Epidermal melanocyte (primary cell): Measurements from ENCODE around the gene CHKA.
"Not testable (repeated sequence)": the region's sequence is repeated elsewhere in the genome, so short reads cannot be mapped to it uniquely, and the experiment has no call there.

Source experiments
- DNase-seq: peaks from one replicate; pipeline ENCODE4 v3.0.0; 2011; ENCODE audit warnings: low spot score; ENCODE audit not compliant: insufficient read length

Gene CHKA

GRCh38 chr11:68116126-68116525 is 5.1 kb downstream of the CHKA start:
- no peak for DNase-seq

DNA sequence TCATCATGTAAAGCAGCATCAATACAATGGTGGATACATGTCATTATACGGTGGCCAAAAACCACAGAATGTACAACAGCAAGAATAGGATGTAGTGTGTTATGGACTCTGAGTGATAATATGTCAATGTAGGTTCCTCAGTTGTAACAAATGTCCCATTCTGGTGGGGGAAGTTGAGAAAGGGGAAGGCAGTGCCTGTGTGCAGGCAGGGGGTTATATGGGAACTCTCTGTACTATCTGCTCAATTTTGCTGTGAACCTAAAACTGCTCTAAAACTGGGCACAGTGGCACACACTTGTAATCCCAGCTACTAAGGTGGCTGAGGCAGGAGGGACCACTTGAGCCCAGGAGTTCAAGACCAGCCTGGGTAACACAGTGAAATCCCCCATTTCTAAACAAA is 5.9 kb downstream of the CHKA start:
- DNase-seq = no peak

DNA sequence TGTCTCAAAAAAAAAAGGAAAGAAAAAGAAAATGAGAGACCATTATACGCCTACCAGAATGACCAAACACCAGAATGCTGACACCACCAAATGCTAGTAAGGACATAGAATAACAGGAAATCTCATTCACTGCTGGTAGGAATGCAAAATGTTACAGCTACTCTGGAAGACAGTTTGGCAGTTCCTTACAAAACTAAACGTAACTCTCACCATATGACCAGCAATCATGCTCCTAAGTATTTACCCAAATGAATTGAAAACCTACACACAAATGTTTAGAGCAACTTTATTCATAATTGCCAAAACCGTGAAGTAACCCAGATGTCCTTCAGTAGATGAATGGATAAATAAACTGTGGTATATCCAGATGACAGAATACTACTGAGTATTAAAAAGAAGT is 7.2 kb downstream of the CHKA start:
- no peak for DNase-seq

DNA sequence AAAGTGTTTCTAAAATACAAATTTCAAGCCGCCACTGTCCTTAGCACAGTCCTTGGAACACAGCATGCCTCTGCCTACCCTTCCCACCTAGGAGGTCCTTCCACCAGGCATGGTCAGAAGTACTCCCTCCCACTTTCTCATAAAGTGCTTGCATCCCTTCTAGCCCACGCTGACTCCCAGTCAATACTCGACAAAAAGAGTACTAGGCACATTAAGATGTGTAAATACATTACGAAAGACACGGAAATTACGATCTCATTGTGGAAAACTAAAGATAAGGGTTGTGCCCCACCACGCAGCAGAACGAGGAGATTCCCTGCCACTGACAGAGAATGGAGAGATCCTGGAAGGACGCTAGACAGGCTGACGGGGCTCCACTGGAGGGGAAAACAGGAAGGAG is 13.5 kb downstream of the CHKA start:
- DNase-seq = no peak

DNA sequence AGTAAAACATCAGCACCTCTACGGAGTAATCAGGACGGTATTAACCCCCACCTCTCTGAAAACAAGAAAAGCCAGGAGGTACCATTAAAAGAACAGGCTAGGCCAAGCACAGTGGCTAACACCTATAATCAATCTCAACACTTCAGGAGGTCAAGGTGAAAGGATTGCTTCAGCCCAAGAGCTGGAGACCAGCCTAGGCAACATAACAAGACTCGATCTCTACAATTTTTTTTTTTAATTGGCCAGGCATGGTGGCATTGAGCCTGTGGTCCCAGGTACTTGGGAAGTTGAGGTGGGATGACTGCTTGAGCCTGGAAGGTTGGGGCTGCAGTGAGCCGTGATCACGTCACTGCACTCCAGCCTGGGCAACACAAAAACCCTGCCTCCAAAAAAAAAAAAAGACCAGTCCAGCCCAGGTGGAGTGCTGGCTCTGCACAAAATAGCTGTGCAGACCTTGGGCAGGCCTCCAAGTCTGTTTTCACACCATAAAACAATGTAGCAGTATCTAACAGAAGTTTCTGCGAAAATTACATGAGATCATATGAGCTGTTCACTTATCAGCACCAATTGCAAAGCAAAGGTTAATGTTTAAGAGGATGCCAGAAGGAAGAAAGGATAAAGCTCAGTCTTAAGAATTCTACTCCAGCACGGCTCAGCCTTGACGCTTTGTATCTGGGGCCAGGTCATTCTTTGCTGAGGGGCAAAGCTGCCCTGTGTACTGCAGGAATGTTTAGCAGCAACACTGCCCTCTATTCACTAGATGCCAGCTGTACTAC is 14.8 kb downstream of the CHKA start:
- DNase-seq = no peak

DNA sequence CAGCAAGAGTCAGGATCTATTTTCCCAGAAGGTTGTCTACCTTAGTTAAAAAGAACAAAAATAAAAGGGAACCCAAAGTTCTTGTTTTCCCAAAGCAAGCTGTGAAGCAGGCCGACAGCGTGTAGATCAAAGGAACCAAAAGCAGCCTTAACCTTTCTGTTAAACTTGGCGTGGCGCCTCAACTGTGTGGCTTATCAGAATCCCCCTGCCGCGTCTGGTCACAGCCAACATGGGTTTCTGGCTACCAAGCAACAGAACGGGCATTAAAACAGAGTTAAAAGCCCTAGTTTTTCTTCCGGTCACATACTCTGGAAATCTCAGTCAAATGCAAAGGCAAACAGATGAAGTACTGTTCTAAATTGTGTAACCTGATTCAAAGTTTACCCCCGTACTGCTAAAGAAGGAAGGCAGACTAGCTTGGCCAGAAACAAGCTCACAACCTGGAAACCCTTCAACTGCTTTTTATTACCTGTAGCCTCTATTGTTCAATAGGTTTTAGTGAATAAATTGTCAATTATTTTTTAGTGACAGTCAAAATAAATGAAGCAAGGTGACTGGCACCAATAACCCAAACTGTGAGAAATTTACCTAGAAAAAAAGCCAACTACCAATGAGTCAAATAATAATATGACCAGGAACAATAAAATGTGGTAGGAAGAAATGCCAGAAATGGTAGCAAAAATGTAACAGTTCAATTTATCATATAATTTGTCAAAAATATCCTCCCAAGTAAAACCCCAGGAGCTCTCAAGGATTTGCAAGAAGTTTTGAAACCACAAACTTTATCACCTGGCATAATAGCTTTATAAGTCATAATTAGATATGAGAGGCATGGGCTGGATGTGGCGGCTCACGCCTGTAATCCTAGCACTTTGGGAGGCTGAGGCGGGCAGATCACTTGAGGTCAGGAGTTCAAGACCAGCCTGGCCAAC is 21.4 kb downstream of the CHKA start:
- no peak for DNase-seq

DNA sequence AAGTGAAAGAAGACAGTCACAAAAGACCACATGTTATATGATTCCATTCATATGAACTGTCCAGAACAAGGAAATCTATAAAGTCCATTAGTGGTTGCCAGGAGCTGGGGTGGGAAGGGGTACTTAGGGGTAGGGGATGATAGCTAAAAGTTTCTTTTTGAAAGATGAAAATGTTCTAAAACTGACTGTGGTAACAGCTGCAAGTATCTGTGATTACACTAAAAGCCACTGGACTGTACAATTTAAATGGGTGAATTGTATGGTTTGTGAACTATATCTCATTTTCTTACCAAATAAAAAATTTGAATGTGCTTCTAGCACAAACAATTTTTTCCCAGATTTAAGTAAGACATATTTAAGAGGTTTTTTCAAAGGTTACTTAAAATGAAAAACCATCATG is 22.1 kb downstream of the CHKA start:
- no peak for DNase-seq

DNA sequence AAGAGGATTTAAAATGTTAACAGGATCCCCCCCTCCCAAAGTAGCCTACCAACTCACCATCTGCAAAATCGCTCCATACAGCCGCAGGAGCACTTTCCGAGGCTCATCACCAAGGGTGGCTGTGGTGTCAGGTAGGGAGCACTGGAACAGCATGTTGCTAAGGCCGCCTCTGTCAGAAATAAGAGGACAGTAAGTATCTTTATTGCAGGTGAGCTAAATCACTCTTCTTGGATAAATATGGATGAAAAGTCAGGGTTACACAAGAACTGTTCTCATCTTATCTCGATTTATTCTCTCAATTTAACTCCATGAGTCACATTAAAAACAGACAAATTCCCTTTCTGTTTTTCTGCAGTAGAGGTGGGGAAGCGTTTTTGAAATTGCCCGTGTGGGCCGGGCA is 24.2 kb downstream of the CHKA start:
- no peak for DNase-seq

DNA sequence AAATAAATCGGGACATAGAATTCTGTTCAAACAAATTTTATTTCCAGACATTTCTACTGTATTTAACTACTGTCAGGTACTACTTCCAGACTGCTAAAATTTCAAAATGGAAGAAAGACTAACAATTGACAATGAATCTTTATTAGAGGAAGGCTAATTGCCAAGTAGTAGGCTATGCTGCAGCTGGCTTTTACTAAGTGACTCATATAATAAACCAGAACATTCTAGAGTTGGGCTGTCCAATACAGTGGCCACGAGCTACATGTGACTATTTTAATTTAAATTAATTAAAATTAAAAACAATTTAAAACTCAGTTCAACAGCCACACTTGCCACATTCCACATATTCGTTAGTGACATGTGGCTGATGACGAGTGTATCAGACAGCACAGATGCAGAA is 27.6 kb downstream of the CHKA start:
- no peak for DNase-seq

DNA sequence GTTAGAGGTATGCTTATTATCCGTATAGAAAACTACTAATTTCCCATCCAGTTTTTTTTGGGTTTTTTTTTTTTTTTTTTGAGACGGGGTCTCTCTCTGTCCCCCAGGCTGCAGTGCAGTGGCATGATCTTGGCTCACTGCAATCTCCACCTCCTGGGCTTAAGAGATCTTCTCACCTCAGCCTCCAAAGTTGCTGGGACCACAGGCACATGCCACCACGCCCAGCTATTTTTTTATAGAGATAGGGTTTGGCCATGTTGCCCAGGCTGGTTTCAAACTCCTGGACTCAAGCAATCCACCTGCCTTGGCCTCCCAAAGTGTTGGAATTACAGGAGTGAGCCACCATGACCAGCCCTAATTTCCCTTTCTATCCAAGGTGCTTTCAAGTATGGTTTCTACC is 28.2 kb downstream of the CHKA start:
- DNase-seq = not testable (repeated sequence)

GRCh38 chr11:68092411-68092810 is 28.8 kb downstream of the CHKA start:
- no peak for DNase-seq

- DNase-seq = no peak
Measured at GRCh38 chr11:68090706-68091105, 30.5 kb downstream of the CHKA start.

- no peak for DNase-seq
Measured at GRCh38 chr11:68090287-68090686, 30.9 kb downstream of the CHKA start.

- DNase-seq = no peak
Measured at GRCh38 chr11:68089679-68090078, 31.5 kb downstream of the CHKA start.

- no peak for DNase-seq
Measured at GRCh38 chr11:68083517-68083916, 37.7 kb downstream of the CHKA start.

GRCh38 chr11:68082481-68082880 is 38.7 kb downstream of the CHKA start:
- DNase-seq = no peak

- DNase-seq = no peak
Measured at GRCh38 chr11:68081691-68082090, 39.5 kb downstream of the CHKA start.

DNA sequence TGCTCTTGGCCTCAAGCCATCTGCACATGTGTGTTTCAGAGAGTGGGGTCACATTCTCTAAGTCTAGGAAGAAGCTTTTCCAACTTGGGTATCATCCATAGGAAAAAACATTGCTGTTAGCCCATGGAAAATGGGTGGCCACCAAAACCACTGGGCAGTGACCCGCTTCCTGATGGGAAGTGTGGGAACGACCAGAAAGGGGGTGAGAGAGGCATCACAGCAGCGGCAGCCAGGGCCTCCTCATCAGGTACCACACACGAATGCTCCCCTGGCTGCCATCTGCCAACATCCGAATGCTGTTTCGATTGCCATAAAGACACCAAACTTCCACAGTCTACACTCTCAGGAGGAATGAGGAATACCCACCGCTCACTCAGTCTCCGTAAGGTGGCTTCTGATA is 40.3 kb downstream of the CHKA start:
- no peak for DNase-seq

GRCh38 chr11:68077617-68078582 is 43.3 kb downstream of the CHKA start:
- no peak for DNase-seq

GRCh38 chr11:68076371-68077042 is 44.7 kb downstream of the CHKA start:
- DNase-seq = no peak
